CD4-positive, alpha-beta T cell treated with Interleukin-6 at 100 ng/mL for 8 hours (primary cell): ENCODE results near the gene CIAO3.
"Not testable (repeated sequence)": the region's sequence is repeated elsewhere in the genome, so short reads cannot be mapped to it uniquely, and the experiment has no call there.

Experiments
- DNase-seq: peaks from one replicate; pipeline ENCODE4 v3.0.0-alpha.2; 2020; ENCODE audit warnings: mixed read lengths, low spot score

The CIAO3 gene

GRCh38 chr16:722835-723633, 17.8 kb downstream of the CIAO3 start:
- DNase-seq = no peak

GRCh38 chr16:721765-722540, 18.8 kb downstream of the CIAO3 start:
- no peak for DNase-seq

GRCh38 chr16:720990-721764, 19.6 kb downstream of the CIAO3 start, which contains the start of gene ANTKMT:
Gene ANTKMT (plus strand): TSS chr16:721146. CDS start chr16:721275, 129 bp downstream.
- DNase-seq = peak; percentile 75

- peak; percentile 29 for DNase-seq
These were observed 20.3 kb downstream of the CIAO3 start for GRCh38 chr16:720447-720989.

- no peak for DNase-seq
These were observed 20.9 kb downstream of the CIAO3 start for GRCh38 chr16:719815-720446.

- no peak for DNase-seq
These were observed 21.9 kb downstream of the CIAO3 start for GRCh38 chr16:718922-719321.

- no peak for DNase-seq
These were observed 22.4 kb downstream of the CIAO3 start for GRCh38 chr16:718389-718788.

GRCh38 chr16:717450-718245, 23.1 kb downstream of the CIAO3 start:
- DNase-seq = no peak

- DNase-seq = no peak
These were observed 23.9 kb downstream of the CIAO3 start for GRCh38 chr16:716768-717325.

- DNase-seq = no peak
These were observed 24.6 kb downstream of the CIAO3 start for GRCh38 chr16:716200-716568.

GRCh38 chr16:715477-716199, 25.2 kb downstream of the CIAO3 start:
- DNase-seq = no peak

- peak; percentile 85 for DNase-seq
These were observed 26.0 kb downstream of the CIAO3 start, which contains the start of gene METRN for GRCh38 chr16:714558-715476. Gene METRN (plus strand): TSS chr16:715118. CDS start chr16:715290, 172 bp downstream.

- DNase-seq = no peak
These were observed 26.7 kb downstream of the CIAO3 start for GRCh38 chr16:714079-714478.

GRCh38 chr16:712740-713250, 28.0 kb downstream of the CIAO3 start:
- DNase-seq = not testable (repeated sequence)

- DNase-seq = peak; percentile 74
These were observed 29.1 kb downstream of the CIAO3 start for GRCh38 chr16:711548-712320.

GRCh38 chr16:711084-711483, 29.7 kb downstream of the CIAO3 start:
- no peak for DNase-seq

- no peak for DNase-seq
These were observed 30.2 kb downstream of the CIAO3 start for GRCh38 chr16:710500-711075.
